Measurements from ENCODE around the gene GTF3C6. TPM values are rescaled to one million over a fixed set of nuclear protein-coding genes. Genes with fewer than 3 reads are reported as not detected.

GTF3C6 gene
- 10 to 100 TPM; 38.5 to 51.4 (median 45.8) TPM for total RNA-seq

- Histone ChIP-seq H3K27me3 (no peaks in the 10 kb centered on the region), H3K9me3 (no peaks in the 10 kb centered on the region), H3K36me3 (peaks cover 0 to 38% of the 10 kb centered on the region in 2 donors), H3K4me3 (peak within 1 kb of the TSS; percentile 87 to 89), H3K27ac (peak within 1 kb of the TSS; percentile 75 to 91 (median 88)), H3K4me1 (peaks cover 0 to 22% (median 0%) of the 10 kb centered on the region in 3 donors)
- TF ChIP-seq POLR2AphosphoS5 (IDR thresholded peaks at IDR 0.05) (peak; percentile 70), POLR2A (IDR thresholded peaks at IDR 0.05) (peak; percentile 63 to 73), EP300 (IDR thresholded peaks at IDR 0.05) (no peak), CTCF (IDR thresholded peaks at IDR 0.05) (peak in 1 of 4 experiments; percentile 24)
- WGBS, 2 donors (ENCODE audit: low coverage in 1 of 2), result 0% methylated on average over 9 to 10 of the region's 70 CpGs
- peak; percentile 98 for ATAC-seq
These were observed at the start of gene GTF3C6 for GRCh38 chr6:110958329-110959192. TSS of gene GTF3C6 (plus strand) at chr6:110958706. CDS start at chr6:110958770, 64 bp downstream.

GRCh38 chr6:110930781-110931180, 27.7 kb upstream of the GTF3C6 start:
- no peak for ATAC-seq
- H3K4me3 ChIP-seq, result no peak overlapping the region
- H3K27me3 ChIP-seq, result no peaks in the 10 kb centered on the region
- TF ChIP-seq CTCF (IDR thresholded peaks at IDR 0.05), result no peak
- no peaks in the 10 kb centered on the region for H3K9me3 ChIP-seq
- no peak overlapping the region for H3K27ac ChIP-seq
- no peaks in the 10 kb centered on the region for H3K4me1 ChIP-seq
- H3K36me3 ChIP-seq, result no peaks in the 10 kb centered on the region
- 89 to 100% methylated on average over 1 to 3 of the region's 3 CpGs for WGBS, 2 donors (ENCODE audit: low coverage in 1 of 2)

GRCh38 chr6:110933912-110934311, 24.6 kb upstream of the GTF3C6 start:
- TF ChIP-seq POLR2AphosphoS5 (IDR thresholded peaks at IDR 0.05) (no peak), CTCF (IDR thresholded peaks at IDR 0.05) (no peak), POLR2A (IDR thresholded peaks at IDR 0.05) (no peak), EP300 (IDR thresholded peaks at IDR 0.05) (no peak)
- no peaks in the 10 kb centered on the region for H3K36me3 ChIP-seq
- ATAC-seq, result no peak
- no peaks in the 10 kb centered on the region for H3K4me1 ChIP-seq
- 57 to 77% methylated on average over 1 to 2 of the region's 2 CpGs for WGBS, 2 donors (ENCODE audit: low coverage in 1 of 2)
- no peaks in the 10 kb centered on the region for H3K27me3 ChIP-seq
- no peak overlapping the region for H3K4me3 ChIP-seq
- H3K27ac ChIP-seq, result no peak overlapping the region
- H3K9me3 ChIP-seq, result no peaks in the 10 kb centered on the region

- Histone ChIP-seq H3K36me3 (no peaks in the 10 kb centered on the region), H3K9me3 (no peaks in the 10 kb centered on the region), H3K4me3 (no peak overlapping the region), H3K27ac (no peak overlapping the region), H3K4me1 (no peaks in the 10 kb centered on the region), H3K27me3 (no peaks in the 10 kb centered on the region)
- TF ChIP-seq POLR2A (IDR thresholded peaks at IDR 0.05) (no peak), POLR2AphosphoS5 (IDR thresholded peaks at IDR 0.05) (no peak), CTCF (IDR thresholded peaks at IDR 0.05) (no peak), EP300 (IDR thresholded peaks at IDR 0.05) (no peak)
- no peak for ATAC-seq
- 85 to 100% methylated on average over 1 of the region's 1 CpG for WGBS, 2 donors (ENCODE audit: low coverage in 1 of 2)
These were observed 24.1 kb upstream of the GTF3C6 start for GRCh38 chr6:110934381-110934898.

GRCh38 chr6:110935171-110935570, 23.3 kb upstream of the GTF3C6 start:
- no peak for ATAC-seq
- Histone ChIP-seq H3K27me3 (no peaks in the 10 kb centered on the region), H3K4me3 (no peak overlapping the region), H3K4me1 (no peaks in the 10 kb centered on the region), H3K9me3 (no peaks in the 10 kb centered on the region), H3K27ac (no peak overlapping the region), H3K36me3 (no peaks in the 10 kb centered on the region)
- 77% methylated on average over 2 to 6 of the region's 6 CpGs for WGBS, 2 donors (ENCODE audit: low coverage in 1 of 2)
- TF ChIP-seq EP300 (IDR thresholded peaks at IDR 0.05) (no peak), POLR2A (IDR thresholded peaks at IDR 0.05) (no peak), CTCF (IDR thresholded peaks at IDR 0.05) (no peak), POLR2AphosphoS5 (IDR thresholded peaks at IDR 0.05) (no peak)

All from gastroesophageal sphincter (tissue), 4 donors.